HepG2 (cell line): ENCODE measurements around the gene ATP8A1.

Experiments
- CAMTA2 ChIP-seq: sonication (generic); formaldehyde crosslinking; IDR thresholded peaks from 2 replicates; pipeline ENCODE4 v1.4.0; 2020; ENCODE audit warnings: mild to moderate bottlenecking, missing genetic modification reagents, borderline replicate concordance
- CREM ChIP-seq, 2 experiments: sonication (generic) in 1 of 2; formaldehyde crosslinking in 1 of 2; IDR thresholded peaks; 2 replicates each; pipeline versions ENCODE4 v1.4.0 to v1.6.1; 2016 to 2020; ENCODE audit warnings: antibody characterized with exemption in 1 of 2, mild to moderate bottlenecking in 1 of 2, missing genetic modification reagents in 1 of 2
- EP300 ChIP-seq, 3 experiments: sonication (generic) in 1 of 3; formaldehyde crosslinking in 1 of 3; IDR thresholded peaks; 2 replicates each; pipeline versions ENCODE4 v1.5.1 to v1.6.1; 2011 to 2020; ENCODE audit warnings: low read depth in 2 of 3, low read length in 2 of 3, borderline replicate concordance in 1 of 3, improper control_type of control experiment in 1 of 3, mild to moderate bottlenecking in 1 of 3, missing genetic modification reagents in 1 of 3, moderate library complexity in 1 of 3
- GATAD2A ChIP-seq: IDR thresholded peaks from 2 replicates; pipeline ENCODE4 v1.6.1; 2016
- KDM4B ChIP-seq: sonication (generic); formaldehyde crosslinking; IDR thresholded peaks from 2 replicates; pipeline ENCODE4 v1.4.0; 2020; ENCODE audit warnings: missing genetic modification reagents
- MBNL3 ChIP-seq: fragments of 250-450 bp; sonication (Bioruptor Pico); conservative IDR thresholded peaks from 2 replicates; pipeline ENCODE4 v1.8.0; 2022; ENCODE audit warnings: mild to moderate bottlenecking, inconsistent platforms
- POLR2A ChIP-seq, 2 experiments: IDR thresholded peaks; 2 replicates each; pipeline ENCODE4 v1.6.1; 2011; ENCODE audit warnings: low read depth in 2 of 2, low read length in 2 of 2, mild to moderate bottlenecking in 1 of 2, moderate library complexity in 1 of 2; ENCODE audit not compliant: insufficient read depth in 1 of 2
- POLR2AphosphoS5 ChIP-seq: IDR thresholded peaks from 2 replicates; pipeline ENCODE4 v1.6.1; 2012; ENCODE audit warnings: low read depth, low read length
- SP140L ChIP-seq: sonication (generic); formaldehyde crosslinking; IDR thresholded peaks from 2 replicates; pipeline ENCODE4 v1.4.0; 2020; ENCODE audit warnings: missing genetic modification reagents, borderline replicate concordance
- ZNF605 ChIP-seq: sonication (generic); formaldehyde crosslinking; IDR thresholded peaks from 2 replicates; pipeline ENCODE4 v1.8.0; 2022; ENCODE audit warnings: mild to moderate bottlenecking, missing genetic modification reagents
- ZNF737 ChIP-seq: sonication (generic); formaldehyde crosslinking; IDR thresholded peaks from 2 replicates; pipeline ENCODE4 v1.5.0; 2020; ENCODE audit warnings: missing genetic modification reagents, mild to moderate bottlenecking, borderline replicate concordance

- TF ChIP-seq GATAD2A (CRISPR knock-in tag) = no peak
- TF ChIP-seq MBNL3 = no peak
- no peak for TF ChIP-seq KDM4B (CRISPR knock-in tag)
- TF ChIP-seq SP140L (CRISPR knock-in tag) = no peak
- TF ChIP-seq ZNF737 (CRISPR knock-in tag) = no peak
- no peak for TF ChIP-seq POLR2A (IDR thresholded peaks at IDR 0.05; ENCODE audit: insufficient read depth in 1 of 2, low read depth in 2 of 2, low read length in 2 of 2)
- no peak for TF ChIP-seq POLR2AphosphoS5
- no peak for TF ChIP-seq CAMTA2
- no peak for TF ChIP-seq CREM (IDR thresholded peaks at IDR 0.05)
- no peak for TF ChIP-seq CREM (CRISPR knock-in tag; IDR thresholded peaks at IDR 0.05)
- TF ChIP-seq ZNF605 (CRISPR knock-in tag) = no peak
- TF ChIP-seq EP300 (IDR thresholded peaks at IDR 0.05; ENCODE audit: low read depth in 2 of 2, low read length in 2 of 2) = no peak
- TF ChIP-seq EP300 (CRISPR knock-in tag; IDR thresholded peaks at IDR 0.05; ENCODE audit: borderline replicate concordance) = no peak
Measured at GRCh38 chr4:42488554-42488953, 168.4 kb downstream of the ATP8A1 start.
